Measurements from ENCODE around the gene KDM2B.

Gene KDM2B

GRCh38 chr12:121580959-121581685 is at the start of gene KDM2B:
Gene KDM2B (minus strand): TSS chr12:121581023. CDS start chr12:121580911, 112 bp downstream.
- DNase-seq (ENCODE audit: low read depth): no peak

GRCh38 chr12:121628536-121628935 is 47.7 kb upstream of the KDM2B start:
- no peak for DNase-seq (ENCODE audit: low read depth)

GRCh38 chr12:121628037-121628436 is 47.2 kb upstream of the KDM2B start:
- DNase-seq (ENCODE audit: low read depth): no peak

GRCh38 chr12:121626853-121627640 is 46.2 kb upstream of the KDM2B start:
- peak; percentile 65 for DNase-seq (ENCODE audit: low read depth)

- peak; percentile 95 for DNase-seq (ENCODE audit: low read depth)
Measured at GRCh38 chr12:121626087-121626852, 45.4 kb upstream of the KDM2B start, which contains the start of gene ORAI1. Gene ORAI1 (plus strand): TSS chr12:121626530.

- no peak for DNase-seq (ENCODE audit: low read depth)
Measured at GRCh38 chr12:121620333-121620891, 39.6 kb upstream of the KDM2B start.

GRCh38 chr12:121618659-121619233 is 37.9 kb upstream of the KDM2B start:
- no peak for DNase-seq (ENCODE audit: low read depth)

- no peak for DNase-seq (ENCODE audit: low read depth)
Measured at GRCh38 chr12:121614872-121615467, 34.1 kb upstream of the KDM2B start.

- no peak for DNase-seq (ENCODE audit: low read depth)
Measured at GRCh38 chr12:121613462-121613861, 32.6 kb upstream of the KDM2B start.

GRCh38 chr12:121611306-121611705 is 30.5 kb upstream of the KDM2B start:
- no peak for DNase-seq (ENCODE audit: low read depth)

GRCh38 chr12:121610239-121611149 is 29.7 kb upstream of the KDM2B start:
- DNase-seq (ENCODE audit: low read depth): no peak

- DNase-seq (ENCODE audit: low read depth): no peak
Measured at GRCh38 chr12:121608301-121608700, 27.5 kb upstream of the KDM2B start.

- DNase-seq (ENCODE audit: low read depth): no peak
Measured at GRCh38 chr12:121603581-121603980, 22.8 kb upstream of the KDM2B start.

- DNase-seq (ENCODE audit: low read depth): no peak
Measured at GRCh38 chr12:121602766-121603165, 21.9 kb upstream of the KDM2B start.

GRCh38 chr12:121600702-121601336 is 20.0 kb upstream of the KDM2B start:
- DNase-seq (ENCODE audit: low read depth): no peak

GRCh38 chr12:121596526-121596925 is 15.7 kb upstream of the KDM2B start:
- no peak for DNase-seq (ENCODE audit: low read depth)

GRCh38 chr12:121595520-121595919 is 14.7 kb upstream of the KDM2B start:
- DNase-seq (ENCODE audit: low read depth): no peak

GRCh38 chr12:121592320-121592719 is 11.5 kb upstream of the KDM2B start:
- DNase-seq (ENCODE audit: low read depth): no peak

GRCh38 chr12:121590476-121591143 is 9.8 kb upstream of the KDM2B start:
- DNase-seq (ENCODE audit: low read depth): peak; percentile 50
